ENCODE measurements around the gene NOTCH2. TPM values are rescaled to one million over a fixed set of nuclear protein-coding genes. Genes with fewer than 3 reads are reported as not detected.

Gene NOTCH2
- total RNA-seq, 2 donors from 2014 or later: 50.7 to 66.6 TPM

DNA sequence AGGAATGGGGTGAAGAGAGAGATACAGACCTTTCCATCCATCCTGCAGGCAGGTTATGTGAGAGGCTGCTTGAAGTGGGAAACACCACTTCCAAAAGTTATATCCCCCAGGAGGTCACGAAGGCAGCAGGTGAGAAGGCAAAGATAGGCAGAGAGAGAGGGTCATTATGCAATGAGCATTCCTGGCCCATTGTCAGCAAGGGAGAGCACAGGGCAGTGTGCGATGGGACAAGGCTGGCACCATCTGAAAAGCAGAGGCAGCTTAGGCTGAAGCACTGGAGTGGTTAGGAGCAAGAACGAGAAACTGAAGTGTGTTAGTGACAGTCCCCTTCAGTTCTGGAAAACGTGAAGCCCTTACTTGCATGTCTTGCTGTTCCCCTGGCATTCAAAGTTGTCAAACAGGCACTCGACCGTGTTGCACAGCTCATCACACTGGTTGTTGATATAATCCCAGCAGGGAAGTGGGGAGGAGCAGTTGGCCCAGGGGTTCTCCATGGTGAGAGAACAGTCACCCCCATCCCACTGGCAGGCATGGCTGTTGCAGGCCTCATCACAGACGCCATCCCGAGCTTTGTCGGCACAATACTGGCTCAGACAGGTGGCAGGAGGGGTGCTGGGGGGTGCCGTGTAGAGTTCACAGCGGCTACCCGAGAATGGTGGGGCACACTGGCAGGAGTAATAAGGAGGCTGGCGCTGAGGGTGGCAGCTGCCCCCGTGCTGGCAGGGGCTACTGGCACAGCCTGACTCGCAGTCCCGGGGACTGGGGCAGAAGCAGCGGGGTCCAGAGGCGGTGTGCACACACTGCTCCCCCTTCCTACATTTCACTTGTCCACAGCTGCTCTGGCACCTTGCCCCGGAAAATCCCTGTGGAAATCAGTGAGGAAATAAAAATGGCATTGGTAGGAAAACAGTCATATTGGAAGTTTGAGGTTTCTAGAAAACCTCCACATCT lies 144.2 kb downstream of the NOTCH2 start:
- no peak for ATAC-seq
- intact Hi-C loops (cut with DNase I, micrococcal nuclease): no loop called here
- DNase-seq: no peak

DNA sequence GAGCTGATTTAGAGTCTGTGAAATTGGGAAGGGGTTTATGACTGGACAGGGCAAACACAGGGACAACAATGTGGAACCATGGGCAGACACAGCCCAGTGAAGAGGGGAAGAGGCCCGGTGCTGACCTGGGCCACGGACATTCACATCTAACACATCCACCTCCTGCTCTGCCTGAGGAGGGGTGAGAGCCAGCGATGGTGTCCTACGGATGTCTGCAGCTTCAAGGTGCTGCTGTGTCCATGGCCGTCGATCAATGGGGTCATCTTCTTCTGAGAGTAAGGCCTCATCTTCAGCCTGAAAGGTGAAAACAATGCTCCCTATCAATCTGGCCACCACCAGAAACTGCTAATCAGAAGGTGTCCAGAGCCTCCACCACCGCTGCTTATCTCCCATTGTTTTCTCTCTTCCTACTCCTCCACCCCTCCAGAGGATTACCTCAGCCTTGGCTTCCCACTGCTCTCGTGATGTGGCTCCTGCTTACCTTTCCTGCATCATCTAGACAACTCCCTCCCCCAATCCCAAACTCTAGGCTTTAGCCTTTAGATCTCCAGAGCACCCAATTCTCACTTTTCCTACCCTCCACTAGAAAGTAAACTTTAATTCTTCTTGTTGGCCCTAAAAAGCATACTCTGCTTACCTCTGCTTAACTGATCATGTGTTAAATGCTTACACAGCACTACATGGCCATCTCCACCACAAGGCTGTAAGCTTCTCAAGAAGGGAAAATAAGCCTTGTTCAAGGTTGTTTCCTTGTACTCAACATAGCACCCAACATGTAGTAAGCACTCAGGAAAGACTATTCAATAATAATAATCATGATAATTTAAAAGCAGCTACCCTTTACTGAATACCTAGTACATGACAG lies 149.1 kb downstream of the NOTCH2 start:
- intact Hi-C loops (cut with DNase I, micrococcal nuclease): no loop called here
- no peak for DNase-seq
- no peak for ATAC-seq

GRCh38 chr1:119919241-119919640 lies 150.2 kb downstream of the NOTCH2 start:
- ATAC-seq (no peak), DNase-seq (no peak)
- intact Hi-C loops (cut with DNase I, micrococcal nuclease): no loop called here

GRCh38 chr1:119918301-119918700 lies 151.2 kb downstream of the NOTCH2 start:
- intact Hi-C loops (cut with DNase I, micrococcal nuclease): no loop called here
- DNase-seq (no peak), ATAC-seq (no peak)

DNA sequence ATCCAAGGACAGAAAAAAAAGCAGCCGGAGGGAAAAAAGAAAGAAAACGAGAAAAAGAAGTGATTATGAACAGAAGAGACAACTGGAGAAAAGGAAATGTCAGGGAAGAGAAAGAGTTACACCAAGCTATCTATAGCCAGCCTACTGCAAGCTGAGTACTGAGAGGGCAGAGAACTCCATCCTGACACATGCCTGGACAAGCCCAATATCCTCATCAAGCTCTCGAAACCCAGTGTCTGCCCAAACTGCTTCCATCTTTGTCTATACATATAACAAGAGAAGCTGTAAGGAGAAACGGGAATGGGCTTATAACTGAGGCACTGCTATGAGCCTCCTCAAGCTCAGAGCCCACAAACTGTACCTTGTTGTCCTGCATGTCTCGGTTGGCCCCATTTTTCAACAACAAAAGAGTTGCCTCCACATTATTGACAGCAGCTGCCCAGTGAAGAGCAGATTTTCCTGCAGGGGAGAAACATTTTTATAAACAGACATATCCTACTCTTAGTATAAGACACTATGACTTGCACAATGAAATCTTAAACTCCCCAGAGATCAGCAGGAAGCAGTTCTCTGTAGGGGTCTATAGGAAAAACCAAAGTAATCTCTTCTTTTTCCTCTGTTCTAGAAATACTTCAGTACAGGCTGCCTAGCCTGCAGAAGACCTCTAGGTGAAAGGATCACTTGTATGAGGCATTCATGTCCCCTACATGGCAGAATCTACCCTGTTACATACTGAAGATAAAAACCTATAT lies 152.0 kb downstream of the NOTCH2 start:
- ATAC-seq (no peak), DNase-seq (no peak)
- intact Hi-C loops (cut with DNase I, micrococcal nuclease): no loop called here

DNA sequence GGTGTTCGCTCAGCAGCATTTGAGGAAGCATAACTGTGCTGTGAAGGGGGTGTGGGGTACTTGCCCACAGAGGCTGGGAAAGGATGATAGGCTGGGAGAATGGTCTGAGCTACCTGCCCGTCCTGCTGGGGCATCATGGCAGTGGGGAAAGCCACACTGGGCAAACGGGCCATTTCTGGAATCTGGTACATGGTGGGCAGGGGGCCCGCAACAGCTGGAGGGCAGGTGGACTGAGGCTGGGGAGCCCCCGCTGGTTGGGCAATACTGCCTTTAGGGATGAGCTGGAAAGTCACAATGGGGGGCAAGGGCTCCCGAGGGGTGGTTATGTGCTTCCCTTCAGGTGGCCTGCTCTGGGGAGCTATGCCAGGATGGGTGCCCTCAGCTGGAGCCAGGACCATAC lies 153.9 kb downstream of the NOTCH2 start:
- no peak for ATAC-seq
- intact Hi-C loops (cut with DNase I, micrococcal nuclease): no loop called here
- DNase-seq: no peak

- intact Hi-C loops (cut with DNase I, micrococcal nuclease): no loop called here
- DNase-seq (no peak), ATAC-seq (no peak)
These were observed 155.4 kb downstream of the NOTCH2 start for GRCh38 chr1:119914071-119914470.

DNA sequence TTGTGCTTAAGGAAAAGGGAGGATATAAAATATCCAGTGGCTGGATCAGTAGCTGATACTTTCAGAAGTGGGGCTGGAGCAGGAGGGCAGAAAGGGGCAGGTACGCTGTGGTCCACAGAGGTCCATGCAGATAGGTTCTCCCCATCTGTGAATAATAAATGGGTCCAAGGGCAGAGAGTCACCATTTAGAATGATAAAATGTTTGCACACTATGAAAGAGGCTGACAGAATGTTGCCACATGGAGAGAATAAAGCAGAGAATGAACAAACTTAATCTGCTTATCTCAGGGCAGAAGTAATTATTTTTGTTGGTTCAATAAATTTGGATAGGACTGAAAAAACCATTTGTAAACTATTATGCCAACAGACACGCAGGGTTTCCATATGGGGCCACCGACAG lies 156.5 kb downstream of the NOTCH2 start:
- ATAC-seq (no peak), DNase-seq (no peak)
- intact Hi-C loops (cut with DNase I, micrococcal nuclease): no loop called here

GRCh38 chr1:119911775-119912174 lies 157.7 kb downstream of the NOTCH2 start:
- no peak for DNase-seq
- intact Hi-C loops (cut with DNase I, micrococcal nuclease): no loop called here
- no peak for ATAC-seq

DNA sequence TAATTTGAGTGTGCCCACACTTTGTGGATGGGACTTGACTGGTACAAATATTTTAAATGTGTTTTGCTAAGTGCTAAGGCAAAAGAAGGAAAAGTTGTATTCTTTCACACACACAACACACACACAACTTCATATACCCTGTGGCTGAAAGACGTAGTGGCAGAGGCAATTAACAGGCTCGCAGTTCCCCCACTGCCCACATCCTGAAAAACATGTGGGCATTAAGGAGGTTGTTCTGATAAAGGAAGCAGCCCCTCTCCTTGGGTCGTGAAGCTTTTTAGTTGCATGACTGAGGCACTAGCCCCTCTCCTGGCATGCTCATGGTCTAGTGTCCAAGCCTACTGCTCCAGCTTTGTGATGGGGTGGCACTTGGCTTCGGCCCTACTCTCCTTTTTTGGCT lies 158.8 kb downstream of the NOTCH2 start:
- ATAC-seq (no peak), DNase-seq (no peak)
- intact Hi-C loops (cut with DNase I, micrococcal nuclease): no loop called here

DNA sequence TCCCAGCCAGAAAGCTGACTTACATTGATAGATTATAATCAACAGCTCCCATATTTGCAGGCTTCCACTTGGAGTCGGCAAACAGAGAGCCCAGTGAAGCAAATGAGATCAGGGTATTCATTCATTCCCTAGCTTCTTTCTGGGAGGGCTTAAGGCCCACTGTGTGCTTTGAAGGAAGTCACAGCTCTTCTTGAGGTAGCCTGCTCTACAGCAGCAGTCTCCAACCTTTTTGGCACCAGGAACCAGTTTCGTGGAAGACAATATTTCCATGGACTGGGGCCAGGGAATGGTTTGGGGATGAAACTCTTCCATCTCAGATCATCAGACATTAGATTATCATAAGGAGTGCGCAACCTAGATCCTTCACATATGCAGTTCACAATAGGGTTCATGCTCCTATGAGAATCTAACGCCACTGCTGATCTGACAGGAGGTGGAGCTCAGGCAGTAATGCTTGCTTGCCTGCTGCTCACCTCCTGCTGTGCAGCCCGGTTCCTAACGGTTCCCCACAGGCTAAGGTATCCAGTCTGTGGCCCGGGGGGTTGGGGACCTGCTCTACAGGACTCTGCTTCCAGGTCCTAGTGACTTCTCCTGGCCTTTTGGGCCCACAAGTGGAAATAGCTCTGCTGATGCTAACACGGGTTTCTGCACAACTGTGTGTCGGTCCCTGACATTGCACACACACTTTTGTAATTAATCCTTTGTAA lies 159.4 kb downstream of the NOTCH2 start:
- no peak for DNase-seq
- ATAC-seq: no peak
- intact Hi-C loops (cut with DNase I, micrococcal nuclease): no loop called here

GRCh38 chr1:119908661-119909060 lies 160.8 kb downstream of the NOTCH2 start:
- DNase-seq (no peak), ATAC-seq (no peak)
- intact Hi-C loops (cut with DNase I, micrococcal nuclease): no loop called here

- ATAC-seq: peak; percentile 49
- DNase-seq: no peak
These were observed 162.4 kb downstream of the NOTCH2 start for GRCh38 chr1:119906927-119907652.

DNA sequence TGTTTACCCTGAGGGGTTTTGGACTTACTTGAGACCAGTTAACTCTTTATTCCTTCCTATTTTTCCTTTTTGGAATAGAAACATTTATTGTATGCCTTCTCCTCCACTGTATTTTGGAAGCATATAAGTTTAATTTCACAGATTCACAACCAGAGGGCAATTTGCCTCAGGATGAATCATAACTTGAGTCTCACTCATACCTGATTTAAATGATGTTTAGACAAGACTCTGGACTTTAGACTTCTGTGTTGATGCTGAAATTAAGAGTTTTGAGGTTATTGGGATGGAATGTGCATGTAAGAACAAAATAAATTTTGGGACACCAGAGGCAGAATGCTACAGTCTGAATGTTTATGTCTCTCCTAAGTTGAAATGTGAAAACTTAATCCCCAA lies 166.0 kb downstream of the NOTCH2 start:
- no peak for ATAC-seq
- DNase-seq: no peak
- intact Hi-C loops (cut with DNase I, micrococcal nuclease): no loop called here

More at GRCh38 chr1:119906927-119907652, 162.4 kb downstream of the NOTCH2 start:
- intact Hi-C loops (cut with DNase I, micrococcal nuclease): no loop called here

GRCh38 chr1:119902775-119903442 lies 166.6 kb downstream of the NOTCH2 start:
- DNase-seq: no peak
- no peak for ATAC-seq
- intact Hi-C loops (cut with DNase I, micrococcal nuclease): no loop called here

GRCh38 chr1:119898981-119899720 lies 170.3 kb downstream of the NOTCH2 start:
- ATAC-seq (no peak), DNase-seq (no peak)
- intact Hi-C loops (cut with DNase I, micrococcal nuclease): no loop called here

DNA sequence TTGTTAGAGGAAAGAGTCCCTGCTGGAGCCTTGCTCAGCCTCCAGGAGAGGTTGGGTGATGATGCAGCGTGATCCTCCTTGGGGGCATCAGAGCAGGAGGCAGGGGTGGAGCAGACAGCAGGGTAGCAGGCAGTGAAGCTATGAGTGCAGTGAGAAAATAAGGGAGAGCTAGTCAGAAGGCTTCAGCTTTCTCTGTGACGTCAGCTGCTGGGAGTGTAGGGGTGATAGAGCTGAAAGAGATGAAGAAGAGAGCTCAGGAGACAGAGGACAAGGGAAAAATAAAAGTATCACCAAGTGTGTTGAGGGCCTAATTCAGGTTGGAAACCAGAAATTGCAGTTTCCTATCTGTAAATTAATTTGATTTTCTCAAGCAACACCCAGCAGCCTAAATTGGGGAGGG lies 170.9 kb downstream of the NOTCH2 start:
- ATAC-seq: no peak

More for the DNA sequence above, 170.9 kb downstream of the NOTCH2 start:
- no peak for DNase-seq
- intact Hi-C loops (cut with DNase I, micrococcal nuclease): no loop called here
